ENCODE data around the gene CNIH2.
"Not testable (repeated sequence)": the region's sequence is repeated elsewhere in the genome, so short reads cannot be mapped to it uniquely, and the experiment has no call there.

CNIH2 gene

DNA sequence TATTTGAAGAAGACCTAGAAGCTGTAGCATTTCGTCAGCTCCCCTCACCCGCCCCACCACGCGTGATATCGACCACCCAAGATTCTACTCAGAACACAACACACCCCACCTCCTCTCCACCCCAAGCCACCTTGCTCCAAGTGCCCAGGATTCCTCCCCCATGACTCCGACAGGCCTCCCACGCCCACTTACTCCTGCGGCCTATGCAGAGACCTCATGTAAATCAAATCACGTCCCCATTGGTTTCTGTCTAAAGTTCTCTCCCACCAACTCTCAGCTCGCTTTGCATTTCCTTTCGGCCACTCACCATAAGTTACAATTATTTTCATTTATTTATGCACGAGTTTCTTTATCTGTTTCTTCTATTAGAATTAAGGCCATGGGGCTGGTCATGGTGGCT lies 24.7 kb downstream of the CNIH2 start:
- 97% methylated on average over 10 of the region's 12 CpGs for WGBS (ENCODE audit: insufficient coverage)
- POLR2A ChIA-PET = no interaction called here

GRCh38 chr11:66309475-66309874 lies 31.5 kb downstream of the CNIH2 start:
- ChIA-PET POLR2A (interaction anchor here (0.6 kb wide), 1 partner anchor 804 kb away, joined by 3 read pairs; no protein-coding TSS in a partner anchor), CTCF (interaction anchor here (1.2 to 6.6 kb wide), 5 partner anchors 9 to 53 kb away, joined by 3 to 86 read pairs (median 46); partner anchors contain the start of genes BRMS1 and RIN1)
- WGBS (ENCODE audit: insufficient coverage) = 67% methylated on average over 3 of the region's 3 CpGs
- Histone ChIP-seq H3K27ac (ENCODE audit: insufficient read depth in 1 of 2, low read depth in 1 of 2, low read length in 2 of 2, poor library complexity in 1 of 2, severe bottlenecking in 2 of 2) (no peak overlapping the region), H3K36me3 (ENCODE audit: control insufficient read depth in 4 of 4, insufficient read depth in 4 of 4, low read length in 3 of 4) (no peaks in the 10 kb centered on the region), H3K4me3 (ENCODE audit: control insufficient read depth in 1 of 7, extremely low read depth in 1 of 7, insufficient read depth in 4 of 7, low read depth in 2 of 7, low read length in 6 of 7) (no peak overlapping the region), H3K9me3 (ENCODE audit: control extremely low read depth in 1 of 5, control insufficient read depth in 4 of 5, insufficient read depth in 2 of 5, low read depth in 1 of 5, low read length in 4 of 5) (no peaks in the 10 kb centered on the region), H3K4me1 (ENCODE audit: control extremely low read depth in 1 of 4, control insufficient read depth in 4 of 4, insufficient read depth in 4 of 4, low read length in 3 of 4) (peaks cover 0 to 23% (median 20%) of the 10 kb centered on the region in 4 experiments), H3K27me3 (replicated peaks in 2 of 5; ENCODE audit: control insufficient read depth in 4 of 5, insufficient read depth in 5 of 5, low read length in 4 of 5) (peaks cover 0 to 2% (median 0%) of the 10 kb centered on the region in 5 experiments)
- DNase-seq = no peak

More for the DNA sequence above, 24.7 kb downstream of the CNIH2 start:
- CTCF ChIA-PET = interaction anchor here (1.0 to 5.2 kb wide), 4 partner anchors 8 to 81 kb away, joined by 3 to 46 read pairs (median 3); partner anchors contain the start of gene YIF1A
- no peaks in the 10 kb centered on the region for H3K9me3 ChIP-seq (ENCODE audit: control extremely low read depth in 1 of 5, control insufficient read depth in 4 of 5, insufficient read depth in 2 of 5, low read depth in 1 of 5, low read length in 4 of 5)
- no peaks in the 10 kb centered on the region for H3K36me3 ChIP-seq (ENCODE audit: control insufficient read depth in 4 of 4, insufficient read depth in 4 of 4, low read length in 3 of 4)
- H3K27me3 ChIP-seq (replicated peaks in 2 of 5; ENCODE audit: control insufficient read depth in 4 of 5, insufficient read depth in 5 of 5, low read length in 4 of 5) = no peaks in the 10 kb centered on the region
- no peaks in the 10 kb centered on the region for H3K4me1 ChIP-seq (ENCODE audit: control extremely low read depth in 1 of 4, control insufficient read depth in 4 of 4, insufficient read depth in 4 of 4, low read length in 3 of 4)
- no peak overlapping the region for H3K27ac ChIP-seq (ENCODE audit: insufficient read depth in 1 of 2, low read depth in 1 of 2, low read length in 2 of 2, poor library complexity in 1 of 2, severe bottlenecking in 2 of 2)
- no peak overlapping the region for H3K4me3 ChIP-seq (ENCODE audit: control insufficient read depth in 1 of 7, extremely low read depth in 1 of 7, insufficient read depth in 4 of 7, low read depth in 2 of 7, low read length in 6 of 7)
- no peak for DNase-seq

DNA sequence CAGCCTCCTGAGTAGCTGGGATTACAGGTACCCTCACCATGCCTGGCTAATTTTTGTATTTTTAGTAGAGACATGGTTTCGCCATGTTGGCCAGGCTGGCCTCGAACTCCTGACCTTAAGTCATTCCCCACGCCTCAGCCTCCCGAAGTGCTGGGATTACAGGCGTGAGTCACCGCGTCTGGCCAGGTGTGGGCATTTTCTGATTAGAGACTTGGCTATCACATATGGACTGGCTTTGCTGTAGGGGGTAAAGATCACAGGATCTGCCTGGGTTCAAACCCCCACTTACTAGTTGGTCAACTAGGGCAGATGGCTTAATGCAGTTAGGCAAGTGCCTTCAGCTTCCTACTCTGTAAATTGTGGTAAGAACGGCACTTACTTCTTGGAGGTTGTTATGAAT lies 32.3 kb downstream of the CNIH2 start:
- Histone ChIP-seq H3K4me1 (ENCODE audit: control extremely low read depth in 1 of 4, control insufficient read depth in 4 of 4, insufficient read depth in 4 of 4, low read length in 3 of 4) (peaks cover 0 to 23% (median 20%) of the 10 kb centered on the region in 4 experiments), H3K4me3 (ENCODE audit: control insufficient read depth in 1 of 7, extremely low read depth in 1 of 7, insufficient read depth in 4 of 7, low read depth in 2 of 7, low read length in 6 of 7) (no peak overlapping the region), H3K27ac (ENCODE audit: insufficient read depth in 1 of 2, low read depth in 1 of 2, low read length in 2 of 2, poor library complexity in 1 of 2, severe bottlenecking in 2 of 2) (no peak overlapping the region), H3K27me3 (replicated peaks in 2 of 5; ENCODE audit: control insufficient read depth in 4 of 5, insufficient read depth in 5 of 5, low read length in 4 of 5) (peaks cover 0 to 2% (median 0%) of the 10 kb centered on the region in 5 experiments), H3K9me3 (ENCODE audit: control extremely low read depth in 1 of 5, control insufficient read depth in 4 of 5, insufficient read depth in 2 of 5, low read depth in 1 of 5, low read length in 4 of 5) (no peaks in the 10 kb centered on the region), H3K36me3 (ENCODE audit: control insufficient read depth in 4 of 4, insufficient read depth in 4 of 4, low read length in 3 of 4) (no peaks in the 10 kb centered on the region)
- ChIA-PET CTCF (interaction anchor here (1.2 to 6.6 kb wide), 6 partner anchors 9 to 79 kb away, joined by 3 to 86 read pairs (median 45); partner anchors contain the start of genes BRMS1 and RIN1), POLR2A (interaction anchor here (0.6 kb wide), 1 partner anchor 805 kb away, joined by 3 read pairs; no protein-coding TSS in a partner anchor)
- WGBS (ENCODE audit: insufficient coverage) = 96% methylated on average over 8 of the region's 8 CpGs
- DNase-seq = no peak

- ChIA-PET POLR2A (interaction anchor here (0.8 kb wide), 1 partner anchor 21 kb away, joined by 3 read pairs; no protein-coding TSS in a partner anchor), CTCF (interaction anchor here (0.7 to 6.6 kb wide), 18 partner anchors 10 to 82 kb away, joined by 3 to 86 read pairs (median 8); partner anchors contain the start of genes BRMS1, RIN1 and YIF1A)
- H3K9me3 ChIP-seq (ENCODE audit: control extremely low read depth in 1 of 5, control insufficient read depth in 4 of 5, insufficient read depth in 2 of 5, low read depth in 1 of 5, low read length in 4 of 5); H3K27ac ChIP-seq (ENCODE audit: insufficient read depth in 1 of 2, low read depth in 1 of 2, low read length in 2 of 2, poor library complexity in 1 of 2, severe bottlenecking in 2 of 2); H3K4me3 ChIP-seq (ENCODE audit: control insufficient read depth in 1 of 7, extremely low read depth in 1 of 7, insufficient read depth in 4 of 7, low read depth in 2 of 7, low read length in 6 of 7); DNase-seq; H3K36me3 ChIP-seq (ENCODE audit: control insufficient read depth in 4 of 4, insufficient read depth in 4 of 4, low read length in 3 of 4); H3K27me3 ChIP-seq (replicated peaks in 2 of 5; ENCODE audit: control insufficient read depth in 4 of 5, insufficient read depth in 5 of 5, low read length in 4 of 5): not testable (repeated sequence)
- 91% methylated on average over 13 of the region's 18 CpGs for WGBS (ENCODE audit: insufficient coverage)
- peaks cover 0 to 23% (median 21%) of the 10 kb centered on the region in 4 experiments for H3K4me1 ChIP-seq (ENCODE audit: control extremely low read depth in 1 of 4, control insufficient read depth in 4 of 4, insufficient read depth in 4 of 4, low read length in 3 of 4)
Observed at GRCh38 chr11:66310803-66311440, 32.9 kb downstream of the CNIH2 start.

DNA sequence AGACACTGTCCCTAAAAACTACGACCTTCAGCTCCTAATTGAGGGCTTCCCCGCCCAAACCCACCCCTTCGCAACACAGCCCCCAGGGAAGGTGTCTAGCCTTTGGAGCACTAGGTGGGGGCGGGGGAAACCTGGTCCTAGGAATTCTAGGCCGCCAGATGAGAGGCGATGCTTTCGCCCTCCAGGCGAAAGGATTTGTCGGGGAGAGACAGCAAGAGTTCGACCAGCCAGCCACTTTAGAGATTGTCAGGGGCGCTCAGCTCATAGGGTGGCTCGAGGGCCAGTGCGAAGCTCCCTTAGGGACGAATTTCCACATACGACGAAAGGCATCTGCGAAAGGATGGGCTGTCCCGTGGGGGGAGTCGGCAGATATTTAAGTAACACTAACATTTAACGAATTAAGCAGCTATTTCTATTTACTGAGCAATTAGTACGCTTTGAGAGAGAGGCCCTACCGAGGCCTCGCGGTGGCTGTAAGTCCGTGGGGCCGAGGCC lies 33.5 kb downstream of the CNIH2 start:
- 25% methylated on average over 12 of the region's 26 CpGs for WGBS (ENCODE audit: insufficient coverage)
- ChIA-PET POLR2A (interaction anchor here (0.7 to 0.9 kb wide), 3 partner anchors 17 to 22 kb away, joined by 3 to 4 read pairs (median 3); partner anchors contain the start of gene YIF1A), CTCF (interaction anchor here (0.7 to 6.6 kb wide), 19 partner anchors 10 to 81 kb away, joined by 3 to 86 read pairs (median 8); partner anchors contain the start of genes BRMS1, RIN1 and YIF1A)
- peaks cover 0 to 28% (median 24%) of the 10 kb centered on the region in 4 experiments for H3K4me1 ChIP-seq (ENCODE audit: control extremely low read depth in 1 of 4, control insufficient read depth in 4 of 4, insufficient read depth in 4 of 4, low read length in 3 of 4)
- no peaks in the 10 kb centered on the region for H3K36me3 ChIP-seq (ENCODE audit: control insufficient read depth in 4 of 4, insufficient read depth in 4 of 4, low read length in 3 of 4)
- no peak for DNase-seq
- peak overlapping the region; percentile 45 to 77 (median 70) for H3K4me3 ChIP-seq (ENCODE audit: control insufficient read depth in 1 of 7, extremely low read depth in 1 of 7, insufficient read depth in 4 of 7, low read depth in 2 of 7, low read length in 6 of 7)
- no peaks in the 10 kb centered on the region for H3K9me3 ChIP-seq (ENCODE audit: control extremely low read depth in 1 of 5, control insufficient read depth in 4 of 5, insufficient read depth in 2 of 5, low read depth in 1 of 5, low read length in 4 of 5)
- peaks cover 0 to 2% (median 0%) of the 10 kb centered on the region in 5 experiments for H3K27me3 ChIP-seq (replicated peaks in 2 of 5; ENCODE audit: control insufficient read depth in 4 of 5, insufficient read depth in 5 of 5, low read length in 4 of 5)
- H3K27ac ChIP-seq (ENCODE audit: insufficient read depth in 1 of 2, low read depth in 1 of 2, low read length in 2 of 2, poor library complexity in 1 of 2, severe bottlenecking in 2 of 2) = peak overlapping the region in 1 of 2 experiments; percentile 73

DNA sequence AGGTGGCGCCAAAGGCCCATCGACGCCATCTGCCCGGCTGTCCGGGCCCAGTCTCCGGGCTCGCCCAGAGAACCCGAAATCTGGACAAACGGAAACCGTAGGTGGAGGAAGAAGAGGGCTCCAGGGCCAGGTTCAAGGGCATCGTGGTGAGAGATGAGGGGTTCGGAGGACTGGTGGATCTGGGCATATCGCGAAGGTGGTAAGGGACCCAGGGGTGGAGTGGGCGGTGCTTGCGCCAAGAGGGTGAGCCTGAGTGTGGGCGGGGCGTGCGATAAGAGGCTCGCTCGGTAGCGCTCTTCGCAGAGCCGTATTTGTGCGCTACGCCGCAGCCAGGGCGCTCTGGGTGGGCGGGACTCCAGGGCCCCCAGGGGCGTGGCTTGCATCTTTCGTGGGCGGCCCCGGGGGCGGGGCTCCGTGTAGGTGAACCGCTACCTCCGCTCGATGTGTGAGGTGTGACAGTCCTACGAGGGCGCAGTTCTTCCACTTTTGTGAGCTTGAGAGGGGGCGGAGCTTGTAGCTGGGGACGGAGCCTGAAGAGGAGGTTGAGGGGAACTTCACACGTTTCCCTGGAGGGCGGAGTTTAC lies 34.1 kb downstream of the CNIH2 start:
- WGBS (ENCODE audit: insufficient coverage) = 0% methylated on average over 39 of the region's 44 CpGs

More for the DNA sequence above, 34.1 kb downstream of the CNIH2 start:
- Histone ChIP-seq H3K4me3 (ENCODE audit: control insufficient read depth in 1 of 7, extremely low read depth in 1 of 7, insufficient read depth in 4 of 7, low read depth in 2 of 7, low read length in 6 of 7) (peak overlapping the region; percentile 45 to 77 (median 70)), H3K27ac (ENCODE audit: insufficient read depth in 1 of 2, low read depth in 1 of 2, low read length in 2 of 2, poor library complexity in 1 of 2, severe bottlenecking in 2 of 2) (peak overlapping the region in 1 of 2 experiments; percentile 73), H3K36me3 (ENCODE audit: control insufficient read depth in 4 of 4, insufficient read depth in 4 of 4, low read length in 3 of 4) (no peaks in the 10 kb centered on the region), H3K4me1 (ENCODE audit: control extremely low read depth in 1 of 4, control insufficient read depth in 4 of 4, insufficient read depth in 4 of 4, low read length in 3 of 4) (peaks cover 0 to 32% (median 30%) of the 10 kb centered on the region in 4 experiments), H3K27me3 (replicated peaks in 2 of 5; ENCODE audit: control insufficient read depth in 4 of 5, insufficient read depth in 5 of 5, low read length in 4 of 5) (peaks cover 0 to 2% (median 0%) of the 10 kb centered on the region in 5 experiments), H3K9me3 (ENCODE audit: control extremely low read depth in 1 of 5, control insufficient read depth in 4 of 5, insufficient read depth in 2 of 5, low read depth in 1 of 5, low read length in 4 of 5) (no peaks in the 10 kb centered on the region)
- peak; percentile 95 to 97 (median 97) for DNase-seq
- ChIA-PET CTCF (interaction anchor here (0.7 to 6.6 kb wide), 21 partner anchors 10 to 77 kb away, joined by 3 to 86 read pairs (median 7); partner anchors contain the start of genes BRMS1, RIN1 and YIF1A), POLR2A (interaction anchor here (0.7 to 1.3 kb wide), 6 partner anchors 10 to 33 kb away, joined by 3 to 4 read pairs (median 3); partner anchors contain the start of genes BRMS1 and YIF1A)
